Naive thymus-derived CD4-positive, alpha-beta T cell (primary cell): ENCODE data around the gene HSPBP1. TPM values are rescaled to one million over a fixed set of nuclear protein-coding genes. Genes with fewer than 3 reads are reported as not detected.
A peak's percentile ranks its signal among the peaks of the same experiment; 100 is the strongest.

Experiments
- ATAC-seq: fragments of 150-1000 bp; cut with Tn5 transposase; 2 replicates; pipeline ENCODE4 v1.10.0; 2021; ENCODE audit warnings: mild to moderate bottlenecking, moderate library complexity
- CTCF ChIA-PET: fragments of 350-600 bp; sonication (Branson Sonifier 250); formaldehyde crosslinking; loops from one replicate; lab custom pipeline; 2021; ENCODE audit warnings: antibody characterized with exemption; lab: Charles Lee
- POLR2A ChIA-PET: fragments of 350-600 bp; sonication (Branson Sonifier 250); formaldehyde crosslinking; loops from one replicate; lab custom pipeline; 2021; ENCODE audit warnings: antibody characterized with exemption, inconsistent platforms; lab: Charles Lee
- DNase-seq, 9 donors: peaks; one replicate each; pipeline versions ENCODE4 v3.0.0 to v3.0.0-alpha.2; 2020 to 2022; ENCODE audit warnings: mixed read lengths in 1 of 9
- H3K27ac ChIP-seq: one replicate; pipeline ENCODE4 v1.7.0; 2013; ENCODE audit warnings: mild to moderate bottlenecking, low read depth, low read length, moderate library complexity
- H3K27me3 ChIP-seq, 2 donors: one replicate each; pipeline ENCODE4 v1.7.0; 2013; ENCODE audit warnings: low read length in 2 of 2, mild to moderate bottlenecking in 2 of 2, moderate library complexity in 2 of 2; ENCODE audit not compliant: control insufficient read depth in 2 of 2, insufficient read depth in 2 of 2
- H3K36me3 ChIP-seq, 3 experiments: 1 replicate in 2 of 3; 2 replicates in 1 of 3; pipeline ENCODE4 v1.7.0; 2013; ENCODE audit warnings: low read length in 3 of 3, mild to moderate bottlenecking in 3 of 3, moderate library complexity in 1 of 3; ENCODE audit not compliant: insufficient read depth in 3 of 3, control insufficient read depth in 2 of 3
- H3K4me1 ChIP-seq, 2 donors: one replicate each; pipeline ENCODE4 v1.7.0; 2013; ENCODE audit warnings: low read length in 2 of 2, mild to moderate bottlenecking in 2 of 2, moderate library complexity in 1 of 2; ENCODE audit not compliant: control insufficient read depth in 2 of 2, insufficient read depth in 2 of 2
- H3K4me3 ChIP-seq: 2 replicates; pipeline ENCODE4 v1.7.0; 2013; ENCODE audit warnings: mild to moderate bottlenecking, low read length
- H3K9me3 ChIP-seq, 3 experiments: 1 replicate in 2 of 3; 2 replicates in 1 of 3; pipeline ENCODE4 v1.7.0; 2013; ENCODE audit warnings: low read length in 3 of 3; ENCODE audit not compliant: control insufficient read depth in 2 of 3
- H3K27ac Mint-ChIP-seq, 9 donors: one replicate each; pipeline ENCODE4 v1.8.0; 2020 to 2022; ENCODE audit warnings: mixed read lengths in 9 of 9, mild to moderate bottlenecking in 8 of 9, moderate library complexity in 5 of 9, inconsistent platforms in 2 of 9
- H3K27me3 Mint-ChIP-seq, 5 donors: one replicate each; pipeline ENCODE4 v1.8.0; 2021 to 2022; ENCODE audit warnings: mixed read lengths in 5 of 5, mild to moderate bottlenecking in 1 of 5
- H3K36me3 Mint-ChIP-seq, 5 donors: one replicate each; pipeline ENCODE4 v1.8.0; 2020 to 2022; ENCODE audit warnings: mixed read lengths in 5 of 5, mild to moderate bottlenecking in 3 of 5, inconsistent platforms in 1 of 5
- H3K4me1 Mint-ChIP-seq, 7 donors: one replicate each; pipeline ENCODE4 v1.8.0; 2020 to 2022; ENCODE audit warnings: mixed read lengths in 7 of 7, mild to moderate bottlenecking in 3 of 7, inconsistent platforms in 1 of 7
- H3K4me3 Mint-ChIP-seq, 10 donors: one replicate each; pipeline ENCODE4 v1.8.0; 2020 to 2022; ENCODE audit warnings: mild to moderate bottlenecking in 10 of 10, mixed read lengths in 10 of 10, moderate library complexity in 6 of 10, inconsistent platforms in 2 of 10
- H3K9me3 Mint-ChIP-seq, 11 donors: one replicate each; pipeline ENCODE4 v1.8.0; 2020 to 2022; ENCODE audit warnings: mixed read lengths in 11 of 11, mild to moderate bottlenecking in 4 of 11, inconsistent platforms in 1 of 11, moderate library complexity in 1 of 11
- intact Hi-C, 2 donors: fragments of 100-400 bp; cut with micrococcal nuclease; formaldehyde crosslinking; loops; one replicate each; pipeline ENCODE4 v1.15.1; 2023
- polyA plus RNA-seq, 2 donors: library from polyadenylated mRNA; unstranded; fragments of 300-500 nt; fragmentation: Illumina TruSeq; gene quantifications; one replicate each; pipeline ENCODE4 v1.2.3, GENCODE V29; 2021
- total RNA-seq, 6 experiments: library from RNA in 5 of 6; stranded (reverse) in 5 of 6; gene quantifications; 1 replicate in 5 of 6; 2 replicates in 1 of 6; pipeline ENCODE4 v1.2.3 and lab custom pipeline; 2021 to 2026

The HSPBP1 gene
- total and polyA plus RNA-seq, 7 experiments from 2014 or later: 15.0 to 44.7 (median 19.2) TPM

GRCh38 chr19:55255618-55256423 lies 24.1 kb downstream of the HSPBP1 start:
- Histone ChIP-seq H3K27ac (peak overlapping the region; percentile 94), H3K36me3 (peaks cover 0 to 9% (median 0%) of the 10 kb centered on the region in 3 experiments), H3K27me3 (no peaks in the 10 kb centered on the region), H3K4me1 (peaks cover 58 to 73% of the 10 kb centered on the region in 2 donors), H3K4me3 (peak overlapping the region; percentile 77), H3K9me3 (no peaks in the 10 kb centered on the region)
- no peaks in the 10 kb centered on the region for H3K27me3 Mint-ChIP-seq
- ATAC-seq (no peak), DNase-seq (peak in 5 of 9 donors; percentile 25 to 52 (median 34))
- H3K36me3 Mint-ChIP-seq: peaks cover 0 to 50% (median 3%) of the 10 kb centered on the region in 5 donors
- ChIA-PET POLR2A (interaction anchor here (0.6 to 12.3 kb wide), 15 partner anchors 8 to 399 kb away, joined by 3 to 156 read pairs (median 4); partner anchors contain the start of genes BRSK1, HSPBP1, KMT5C and RPL28), CTCF (interaction anchor here (0.5 to 2.8 kb wide), 5 partner anchors 27 to 71 kb away, joined by 3 to 9 read pairs (median 3); no protein-coding TSS in a partner anchor)
- intact Hi-C loops: loop anchor here (2.0 to 10.0 kb wide), 7 partner anchors 35 to 889 kb away; partner anchors contain the start of genes COX6B2 (in 1 of the 2), PPP1R12C (in 1 of the 2) and ZNF444 (in 1 of the 2)
- H3K4me1 Mint-ChIP-seq: peaks cover 60 to 76% (median 71%) of the 10 kb centered on the region in 7 donors
- peak overlapping the region; percentile 95 to 99 (median 97) for H3K27ac Mint-ChIP-seq
- H3K4me3 Mint-ChIP-seq: peak overlapping the region; percentile 89 to 99 (median 98)
- no peaks in the 10 kb centered on the region for H3K9me3 Mint-ChIP-seq

- Mint-ChIP-seq H3K27me3 (no peaks in the 10 kb centered on the region), H3K4me1 (peaks cover 59 to 81% (median 70%) of the 10 kb centered on the region in 7 donors), H3K36me3 (peaks cover 0 to 48% (median 4%) of the 10 kb centered on the region in 5 donors), H3K27ac (peak overlapping the region; percentile 95 to 99 (median 97)), H3K9me3 (no peaks in the 10 kb centered on the region), H3K4me3 (peak overlapping the region; percentile 89 to 99 (median 98))
- ATAC-seq (no peak), DNase-seq (no peak)
- H3K27ac ChIP-seq: peak overlapping the region; percentile 94
- H3K4me3 ChIP-seq: peak overlapping the region; percentile 77
- ChIA-PET CTCF (interaction anchor here (1.0 to 2.8 kb wide), 4 partner anchors 26 to 249 kb away, joined by 3 to 9 read pairs (median 5); partner anchors contain the start of gene HSPBP1), POLR2A (interaction anchor here (0.6 to 12.3 kb wide), 17 partner anchors 9 to 352 kb away, joined by 3 to 156 read pairs (median 5); partner anchors contain the start of genes BRSK1, FIZ1, HSPBP1 and ISOC2)
- intact Hi-C loops: loop anchor here (1.0 to 10.0 kb wide), 8 partner anchors 26 to 890 kb away; partner anchors contain the start of genes HSPBP1 (in 2 of the 2), ISOC2 (in 1 of the 2), KMT5C (in 1 of the 2) and RPL28 (in 1 of the 2)
- no peaks in the 10 kb centered on the region for H3K9me3 ChIP-seq
- H3K27me3 ChIP-seq: no peaks in the 10 kb centered on the region
- H3K4me1 ChIP-seq: peaks cover 66 to 73% of the 10 kb centered on the region in 2 donors
- peaks cover 0 to 18% (median 0%) of the 10 kb centered on the region in 3 experiments for H3K36me3 ChIP-seq
Measured at GRCh38 chr19:55254625-55254977, 25.3 kb downstream of the HSPBP1 start.

GRCh38 chr19:55253842-55254624 lies 25.9 kb downstream of the HSPBP1 start:
- H3K36me3 Mint-ChIP-seq: peaks cover 0 to 48% (median 4%) of the 10 kb centered on the region in 5 donors
- Histone ChIP-seq H3K27ac (peak overlapping the region; percentile 94), H3K4me1 (peaks cover 67 to 71% of the 10 kb centered on the region in 2 donors), H3K27me3 (no peaks in the 10 kb centered on the region), H3K36me3 (peaks cover 0 to 21% (median 0%) of the 10 kb centered on the region in 3 experiments), H3K9me3 (no peaks in the 10 kb centered on the region), H3K4me3 (peak overlapping the region; percentile 77)
- peak; percentile 50 for ATAC-seq
- ChIA-PET POLR2A (interaction anchor here (0.5 to 12.3 kb wide), 19 partner anchors 8 to 345 kb away, joined by 3 to 156 read pairs (median 5); partner anchors contain the start of genes BRSK1, FIZ1, HSPBP1 and ISOC2), CTCF (interaction anchor here (0.7 to 2.8 kb wide), 5 partner anchors 26 to 1027 kb away, joined by 3 to 9 read pairs (median 5); partner anchors contain the start of gene HSPBP1)
- no peaks in the 10 kb centered on the region for H3K9me3 Mint-ChIP-seq
- intact Hi-C loops: loop anchor here (1.0 to 10.0 kb wide), 8 partner anchors 26 to 891 kb away; partner anchors contain the start of genes HSPBP1 (in 2 of the 2), ISOC2 (in 1 of the 2), KMT5C (in 1 of the 2) and RPL28 (in 1 of the 2)
- H3K27ac Mint-ChIP-seq: peak overlapping the region; percentile 95 to 99 (median 97)
- H3K4me1 Mint-ChIP-seq: peaks cover 59 to 80% (median 67%) of the 10 kb centered on the region in 7 donors
- peak in 8 of 9 donors; percentile 52 to 85 (median 81) for DNase-seq
- H3K4me3 Mint-ChIP-seq: peak overlapping the region; percentile 89 to 99 (median 98)
- H3K27me3 Mint-ChIP-seq: no peaks in the 10 kb centered on the region

GRCh38 chr19:55252760-55253663 lies 26.9 kb downstream of the HSPBP1 start:
- Mint-ChIP-seq H3K4me1 (peaks cover 67 to 90% (median 76%) of the 10 kb centered on the region in 7 donors), H3K36me3 (peaks cover 0 to 47% (median 7%) of the 10 kb centered on the region in 5 donors), H3K27ac (peak overlapping the region; percentile 95 to 99 (median 97)), H3K4me3 (peak overlapping the region; percentile 89 to 99 (median 98)), H3K27me3 (no peaks in the 10 kb centered on the region), H3K9me3 (no peaks in the 10 kb centered on the region)
- DNase-seq (no peak), ATAC-seq (no peak)
- Histone ChIP-seq H3K36me3 (peaks cover 0 to 26% (median 0%) of the 10 kb centered on the region in 3 experiments), H3K4me1 (peaks cover 77% of the 10 kb centered on the region in 2 donors), H3K4me3 (peak overlapping the region; percentile 77), H3K27ac (peak overlapping the region; percentile 94), H3K9me3 (no peaks in the 10 kb centered on the region), H3K27me3 (no peaks in the 10 kb centered on the region)
- ChIA-PET POLR2A (interaction anchor here (1.0 to 12.3 kb wide), 7 partner anchors 7 to 155 kb away, joined by 3 to 156 read pairs (median 20); partner anchors contain the start of genes BRSK1, HSPBP1, KMT5C and TMEM238), CTCF (interaction anchor here (0.7 to 2.8 kb wide), 3 partner anchors 27 to 1026 kb away, joined by 3 to 9 read pairs (median 5); partner anchors contain the start of gene HSPBP1)
- intact Hi-C loops: loop anchor here in 1 of 2 donors (10.0 kb wide), 2 partner anchors 168 to 892 kb away; partner anchors contain the start of gene ZNF444
